HG02943 (cell line): Measurements from ENCODE around the gene SGF29.
"Not testable (repeated sequence)": the region's sequence is repeated elsewhere in the genome, so short reads cannot be mapped to it uniquely, and the experiment has no call there.

Source experiments
- ATAC-seq: cut with Tn5 transposase; IDR thresholded peaks from one replicate; pipeline ENCODE4 v1.9.1; 2021; ENCODE audit warnings: mild to moderate bottlenecking, low read depth, moderate library complexity; ENCODE audit not compliant: unreplicated experiment

The SGF29 gene

GRCh38 chr16:28553776-28554633 is at the start of gene SGF29:
TSS of gene SGF29 (plus strand) at chr16:28553920. CDS start at chr16:28581070, 27,150 bp downstream.
- ATAC-seq = peak; percentile 65

GRCh38 chr16:28504707-28505404 is 48.9 kb upstream of the SGF29 start:
- no peak for ATAC-seq

GRCh38 chr16:28505489-28506137 is 48.1 kb upstream of the SGF29 start:
- ATAC-seq = no peak

- no peak for ATAC-seq
These were observed 42.7 kb upstream of the SGF29 start for GRCh38 chr16:28511031-28511430.

GRCh38 chr16:28511801-28512789 is 41.6 kb upstream of the SGF29 start:
- ATAC-seq = no peak

- no peak for ATAC-seq
These were observed 40.1 kb upstream of the SGF29 start for GRCh38 chr16:28513484-28514181.

- no peak for ATAC-seq
These were observed 39.5 kb upstream of the SGF29 start for GRCh38 chr16:28514246-28514645.

GRCh38 chr16:28520672-28521071 is 33.0 kb upstream of the SGF29 start:
- ATAC-seq = no peak

- no peak for ATAC-seq
These were observed 32.3 kb upstream of the SGF29 start for GRCh38 chr16:28521436-28521835.

GRCh38 chr16:28522792-28523191 is 30.9 kb upstream of the SGF29 start:
- ATAC-seq = no peak

- no peak for ATAC-seq
These were observed 29.0 kb upstream of the SGF29 start for GRCh38 chr16:28524681-28525171.

GRCh38 chr16:28526201-28527099 is 27.3 kb upstream of the SGF29 start:
- ATAC-seq = no peak

- ATAC-seq = not testable (repeated sequence)
These were observed 26.5 kb upstream of the SGF29 start for GRCh38 chr16:28527100-28527785.

- no peak for ATAC-seq
These were observed 25.7 kb upstream of the SGF29 start for GRCh38 chr16:28527985-28528384.

- ATAC-seq = no peak
These were observed 25.3 kb upstream of the SGF29 start for GRCh38 chr16:28528463-28528867.

GRCh38 chr16:28529124-28529523 is 24.6 kb upstream of the SGF29 start:
- no peak for ATAC-seq
